ENCODE measurements around the gene GLI3. TPM values are rescaled to one million over a fixed set of nuclear protein-coding genes. Genes with fewer than 3 reads are reported as not detected.
A peak's percentile ranks its signal among the peaks of the same experiment; 100 is the strongest.

Gene GLI3
- total RNA-seq, 1 donor = 4.3 TPM

DNA sequence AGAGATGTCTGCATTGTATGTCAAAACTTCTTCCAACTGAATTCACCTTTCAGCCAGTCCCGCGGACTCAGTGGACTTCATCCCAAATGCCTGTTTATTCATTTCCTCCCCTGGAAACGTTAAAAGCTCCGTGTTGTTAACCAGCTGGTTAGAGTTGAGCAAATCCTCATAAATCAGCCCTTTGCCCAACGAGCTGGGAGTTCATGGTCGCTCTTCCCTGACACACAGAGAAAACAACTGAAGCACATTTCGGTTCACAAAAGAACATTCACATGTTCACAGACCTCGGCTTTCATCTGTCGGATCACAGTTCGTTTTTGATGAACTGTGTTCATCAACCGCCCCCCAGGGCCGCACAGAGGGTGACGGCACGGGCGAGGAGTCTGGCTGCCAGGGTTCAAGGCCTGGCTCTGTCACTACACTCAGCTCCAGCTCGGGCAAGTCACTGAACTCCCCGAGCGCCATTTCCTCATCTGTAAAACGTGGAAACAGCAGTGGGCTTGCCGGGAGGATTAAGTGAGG is 62.6 kb downstream of the GLI3 start:
- DNase-seq (ENCODE audit: low read depth) = peak; percentile 80
- H3K4me3 ChIP-seq (ENCODE audit: low read depth, low read length) = no peak overlapping the region
- TF ChIP-seq, protein P1, sequence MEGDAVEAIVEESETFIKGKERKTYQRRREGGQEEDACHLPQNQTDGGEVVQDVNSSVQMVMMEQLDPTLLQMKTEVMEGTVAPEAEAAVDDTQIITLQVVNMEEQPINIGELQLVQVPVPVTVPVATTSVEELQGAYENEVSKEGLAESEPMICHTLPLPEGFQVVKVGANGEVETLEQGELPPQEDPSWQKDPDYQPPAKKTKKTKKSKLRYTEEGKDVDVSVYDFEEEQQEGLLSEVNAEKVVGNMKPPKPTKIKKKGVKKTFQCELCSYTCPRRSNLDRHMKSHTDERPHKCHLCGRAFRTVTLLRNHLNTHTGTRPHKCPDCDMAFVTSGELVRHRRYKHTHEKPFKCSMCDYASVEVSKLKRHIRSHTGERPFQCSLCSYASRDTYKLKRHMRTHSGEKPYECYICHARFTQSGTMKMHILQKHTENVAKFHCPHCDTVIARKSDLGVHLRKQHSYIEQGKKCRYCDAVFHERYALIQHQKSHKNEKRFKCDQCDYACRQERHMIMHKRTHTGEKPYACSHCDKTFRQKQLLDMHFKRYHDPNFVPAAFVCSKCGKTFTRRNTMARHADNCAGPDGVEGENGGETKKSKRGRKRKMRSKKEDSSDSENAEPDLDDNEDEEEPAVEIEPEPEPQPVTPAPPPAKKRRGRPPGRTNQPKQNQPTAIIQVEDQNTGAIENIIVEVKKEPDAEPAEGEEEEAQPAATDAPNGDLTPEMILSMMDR (IDR thresholded peaks at IDR 0.05; ENCODE audit: insufficient read depth, low read depth, low read length) = no peak

DNA sequence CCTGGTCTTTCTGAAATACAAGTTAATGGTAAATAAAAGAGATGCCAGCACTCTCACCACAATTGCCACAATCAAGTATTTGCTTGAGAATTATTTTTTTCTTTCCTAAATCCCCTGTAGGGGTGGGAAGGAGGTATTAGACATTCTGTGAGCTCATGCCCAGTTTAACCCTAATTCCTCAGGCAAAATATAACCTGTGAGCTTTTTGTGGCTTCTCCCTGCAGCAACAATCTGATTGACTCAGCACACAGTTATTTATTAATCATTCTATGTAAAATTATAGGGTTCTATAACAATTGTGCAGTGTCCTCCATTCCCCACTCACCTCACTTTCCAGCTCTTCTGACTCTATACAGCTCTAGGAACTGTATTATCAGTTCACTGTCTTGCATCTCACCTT is 66.3 kb downstream of the GLI3 start:
- no peak for DNase-seq (ENCODE audit: low read depth)
- TF ChIP-seq, protein P1 (IDR thresholded peaks at IDR 0.05; ENCODE audit: insufficient read depth, low read depth, low read length) = no peak
- H3K4me3 ChIP-seq (ENCODE audit: low read depth, low read length) = no peak overlapping the region

DNA sequence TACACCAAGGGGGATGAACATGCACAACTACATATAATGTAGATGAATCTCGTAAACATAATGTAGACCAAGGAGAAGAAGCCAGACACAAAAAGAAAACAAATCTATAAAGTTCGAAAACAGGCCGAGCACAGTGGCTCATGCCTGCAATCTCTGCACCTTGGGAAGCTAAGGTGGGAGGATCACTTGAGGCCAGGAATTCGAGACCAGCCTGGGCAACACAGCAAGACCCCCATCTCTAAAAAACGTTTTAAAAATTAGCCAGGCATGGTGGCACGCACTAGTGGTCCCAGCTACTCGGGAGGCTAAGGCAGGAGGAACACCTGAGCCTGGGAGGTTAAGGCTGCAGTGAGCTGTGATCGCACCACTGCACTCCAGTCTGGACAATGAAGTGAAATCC is 68.5 kb downstream of the GLI3 start:
- TF ChIP-seq, protein P1 (IDR thresholded peaks at IDR 0.05; ENCODE audit: insufficient read depth, low read depth, low read length) = no peak
- DNase-seq (ENCODE audit: low read depth) = no peak
- no peak overlapping the region for H3K4me3 ChIP-seq (ENCODE audit: low read depth, low read length)

GRCh38 chr7:42167631-42168236 is 69.3 kb downstream of the GLI3 start:
- no peak for DNase-seq (ENCODE audit: low read depth)
- TF ChIP-seq, protein P1 (IDR thresholded peaks at IDR 0.05; ENCODE audit: insufficient read depth, low read depth, low read length) = no peak

GRCh38 chr7:42167206-42167605 is 69.8 kb downstream of the GLI3 start:
- DNase-seq (ENCODE audit: low read depth) = no peak
- TF ChIP-seq, protein P1 (IDR thresholded peaks at IDR 0.05; ENCODE audit: insufficient read depth, low read depth, low read length) = no peak
- no peak overlapping the region for H3K4me3 ChIP-seq (ENCODE audit: low read depth, low read length)

More at GRCh38 chr7:42167631-42168236, 69.3 kb downstream of the GLI3 start:
- no peak overlapping the region for H3K4me3 ChIP-seq (ENCODE audit: low read depth, low read length)

GRCh38 chr7:42164881-42165428 is 72.1 kb downstream of the GLI3 start:
- no peak overlapping the region for H3K4me3 ChIP-seq (ENCODE audit: low read depth, low read length)
- TF ChIP-seq, protein P1 (IDR thresholded peaks at IDR 0.05; ENCODE audit: insufficient read depth, low read depth, low read length) = no peak
- DNase-seq (ENCODE audit: low read depth) = no peak

Data from fibroblast of villous mesenchyme (primary cell).